HG03378 (cell line): ENCODE data around the gene KRTAP10-8.
"Not testable (repeated sequence)": the region's sequence is repeated elsewhere in the genome, so short reads cannot be mapped to it uniquely, and the experiment has no call there.

Experiments used
- ATAC-seq: cut with Tn5 transposase; IDR thresholded peaks from one replicate; pipeline ENCODE4 v1.9.1; 2021; ENCODE audit warnings: mild to moderate bottlenecking, moderate library complexity; ENCODE audit not compliant: unreplicated experiment

Gene KRTAP10-8

GRCh38 chr21:44598061-44598460 is 13.8 kb upstream of the KRTAP10-8 start:
- no peak for ATAC-seq

- ATAC-seq = no peak
Measured at GRCh38 chr21:44599264-44600029, 12.4 kb upstream of the KRTAP10-8 start.

GRCh38 chr21:44600118-44600978 is 11.5 kb upstream of the KRTAP10-8 start, which contains the start of gene KRTAP10-7:
Gene KRTAP10-7, plus strand, starts transcription at chr21:44600597. Its CDS starts 25 bp downstream, at chr21:44600622.
- ATAC-seq = not testable (repeated sequence)

- ATAC-seq = not testable (repeated sequence)
Measured at GRCh38 chr21:44601091-44601490, 10.8 kb upstream of the KRTAP10-8 start.

GRCh38 chr21:44601596-44602462 is 10.1 kb upstream of the KRTAP10-8 start:
- ATAC-seq = no peak

GRCh38 chr21:44602463-44602850 is 9.4 kb upstream of the KRTAP10-8 start:
- no peak for ATAC-seq

GRCh38 chr21:44603109-44603875 is 8.6 kb upstream of the KRTAP10-8 start:
- ATAC-seq = no peak

GRCh38 chr21:44603911-44604310 is 8.0 kb upstream of the KRTAP10-8 start:
- no peak for ATAC-seq

- no peak for ATAC-seq
Measured at GRCh38 chr21:44606495-44606894, 5.4 kb upstream of the KRTAP10-8 start.

GRCh38 chr21:44609193-44609592 is 2.7 kb upstream of the KRTAP10-8 start:
- no peak for ATAC-seq

GRCh38 chr21:44610157-44610843 is 1.6 kb upstream of the KRTAP10-8 start:
- ATAC-seq = not testable (repeated sequence)

- no peak for ATAC-seq
Measured at GRCh38 chr21:44611551-44611950, 328 bp upstream of the KRTAP10-8 start.

GRCh38 chr21:44612669-44613229 is 870 bp downstream of the KRTAP10-8 start:
- no peak for ATAC-seq

GRCh38 chr21:44613386-44614155 is 1.7 kb downstream of the KRTAP10-8 start:
- no peak for ATAC-seq

GRCh38 chr21:44614161-44614631 is 2.3 kb downstream of the KRTAP10-8 start:
- ATAC-seq = no peak

GRCh38 chr21:44614961-44615391 is 3.1 kb downstream of the KRTAP10-8 start:
- no peak for ATAC-seq

- ATAC-seq = no peak
Measured at GRCh38 chr21:44615466-44615865, 3.6 kb downstream of the KRTAP10-8 start.

- ATAC-seq = no peak
Measured at GRCh38 chr21:44615911-44616590, 4.2 kb downstream of the KRTAP10-8 start.
